Neural crest cell (in vitro differentiated cells): ENCODE data around the gene FIG4. TPM values are rescaled to one million over a fixed set of nuclear protein-coding genes. Genes with fewer than 3 reads are reported as not detected.

Experiments
- DNase-seq: peaks from one replicate; pipeline ENCODE4 v3.0.0; 2021; ENCODE audit warnings: low read depth, mixed read lengths, low spot score
- H3K27ac Mint-ChIP-seq: one replicate; pipeline ENCODE4 v1.8.0; 2021; ENCODE audit warnings: mild to moderate bottlenecking, mixed read lengths; ENCODE audit not compliant: unreplicated experiment
- H3K27me3 Mint-ChIP-seq: 2 replicates; pipeline ENCODE4 v1.8.0; 2021; ENCODE audit warnings: low read depth, mild to moderate bottlenecking, mixed read lengths
- H3K36me3 Mint-ChIP-seq: 2 replicates; pipeline ENCODE4 v1.8.0; 2021; ENCODE audit warnings: low read depth, mild to moderate bottlenecking, mixed read lengths
- H3K4me1 Mint-ChIP-seq: 2 replicates; pipeline ENCODE4 v1.8.0; 2021; ENCODE audit warnings: mixed read lengths
- H3K4me3 Mint-ChIP-seq: one replicate; pipeline ENCODE4 v1.8.0; 2021; ENCODE audit warnings: mild to moderate bottlenecking, mixed read lengths
- H3K9me3 Mint-ChIP-seq: 2 replicates; pipeline ENCODE4 v1.8.0; 2021; ENCODE audit warnings: mixed read lengths
- total RNA-seq: library from RNA; stranded (reverse); gene quantifications from 2 replicates; pipeline ENCODE4 v1.2.1, GENCODE V29; 2021
- TF ChIP-seq, protein P1 (sequence below): fragments of 200-600 bp; sonication (generic); conservative IDR thresholded peaks from 2 replicates; pipeline ENCODE4 v1.5.0; 2021; ENCODE audit warnings: antibody characterized with exemption, mild to moderate bottlenecking

The FIG4 gene
- total RNA-seq, 1 donor from 2014 or later = 12.7 TPM

GRCh38 chr6:109715616-109716015 lies 24.5 kb downstream of the FIG4 start:
- Mint-ChIP-seq H3K27ac (no peak overlapping the region), H3K36me3 (peaks cover 7% of the 10 kb centered on the region), H3K9me3 (peaks cover 1% of the 10 kb centered on the region), H3K4me3 (no peak overlapping the region), H3K27me3 (no peaks in the 10 kb centered on the region), H3K4me1 (peaks cover 4% of the 10 kb centered on the region)
- no peak for DNase-seq
- TF ChIP-seq, protein P1, sequence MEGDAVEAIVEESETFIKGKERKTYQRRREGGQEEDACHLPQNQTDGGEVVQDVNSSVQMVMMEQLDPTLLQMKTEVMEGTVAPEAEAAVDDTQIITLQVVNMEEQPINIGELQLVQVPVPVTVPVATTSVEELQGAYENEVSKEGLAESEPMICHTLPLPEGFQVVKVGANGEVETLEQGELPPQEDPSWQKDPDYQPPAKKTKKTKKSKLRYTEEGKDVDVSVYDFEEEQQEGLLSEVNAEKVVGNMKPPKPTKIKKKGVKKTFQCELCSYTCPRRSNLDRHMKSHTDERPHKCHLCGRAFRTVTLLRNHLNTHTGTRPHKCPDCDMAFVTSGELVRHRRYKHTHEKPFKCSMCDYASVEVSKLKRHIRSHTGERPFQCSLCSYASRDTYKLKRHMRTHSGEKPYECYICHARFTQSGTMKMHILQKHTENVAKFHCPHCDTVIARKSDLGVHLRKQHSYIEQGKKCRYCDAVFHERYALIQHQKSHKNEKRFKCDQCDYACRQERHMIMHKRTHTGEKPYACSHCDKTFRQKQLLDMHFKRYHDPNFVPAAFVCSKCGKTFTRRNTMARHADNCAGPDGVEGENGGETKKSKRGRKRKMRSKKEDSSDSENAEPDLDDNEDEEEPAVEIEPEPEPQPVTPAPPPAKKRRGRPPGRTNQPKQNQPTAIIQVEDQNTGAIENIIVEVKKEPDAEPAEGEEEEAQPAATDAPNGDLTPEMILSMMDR = no peak

DNA sequence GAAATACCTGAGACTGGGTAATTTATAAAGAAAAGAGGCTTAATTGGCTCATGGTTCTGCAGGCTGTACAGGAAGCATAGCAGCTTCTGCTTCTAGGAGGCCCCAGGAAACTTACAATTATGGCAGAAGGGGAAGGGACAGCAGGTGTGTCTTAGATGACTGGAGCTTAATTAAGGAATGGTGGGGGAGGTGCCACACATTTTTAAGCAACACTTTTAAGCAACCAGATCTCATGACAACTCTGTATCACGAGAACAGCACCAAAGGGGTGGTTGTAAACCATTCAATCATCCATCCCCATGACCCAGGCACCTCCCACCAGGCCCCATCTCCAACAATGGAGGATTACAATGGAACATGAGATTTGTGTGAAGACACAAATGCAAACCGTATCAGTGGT lies 26.9 kb downstream of the FIG4 start:
- no peak for DNase-seq
- Mint-ChIP-seq H3K27ac (no peak overlapping the region), H3K4me1 (no peaks in the 10 kb centered on the region), H3K27me3 (no peaks in the 10 kb centered on the region), H3K9me3 (no peaks in the 10 kb centered on the region), H3K36me3 (no peaks in the 10 kb centered on the region), H3K4me3 (no peak overlapping the region)
- TF ChIP-seq, protein P1 = no peak

DNA sequence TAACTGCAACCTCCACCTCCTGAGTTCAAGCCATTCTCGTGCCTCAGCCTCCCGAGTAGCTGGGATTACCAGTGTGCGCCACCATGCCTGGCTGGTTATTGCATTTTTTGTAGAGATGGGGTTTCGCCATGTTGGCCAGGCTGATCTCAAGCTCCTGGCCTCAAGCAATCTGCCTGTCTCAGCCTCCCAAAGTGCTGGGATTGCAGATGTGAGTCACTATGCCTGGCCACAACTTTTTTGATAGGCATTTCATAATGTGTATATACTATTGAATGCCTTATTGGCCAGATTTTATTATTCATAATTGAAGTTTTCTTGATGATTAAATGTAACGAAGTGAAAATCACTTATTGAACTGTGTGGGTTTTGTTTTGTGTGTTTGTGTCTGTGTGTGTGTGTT lies 27.9 kb downstream of the FIG4 start:
- H3K4me3 Mint-ChIP-seq = no peak overlapping the region
- H3K27ac Mint-ChIP-seq = no peak overlapping the region
- no peak for DNase-seq
- TF ChIP-seq, protein P1 = no peak
- H3K9me3 Mint-ChIP-seq = no peaks in the 10 kb centered on the region
- H3K27me3 Mint-ChIP-seq = no peaks in the 10 kb centered on the region
- no peaks in the 10 kb centered on the region for H3K4me1 Mint-ChIP-seq
- H3K36me3 Mint-ChIP-seq = peaks cover 3% of the 10 kb centered on the region

DNA sequence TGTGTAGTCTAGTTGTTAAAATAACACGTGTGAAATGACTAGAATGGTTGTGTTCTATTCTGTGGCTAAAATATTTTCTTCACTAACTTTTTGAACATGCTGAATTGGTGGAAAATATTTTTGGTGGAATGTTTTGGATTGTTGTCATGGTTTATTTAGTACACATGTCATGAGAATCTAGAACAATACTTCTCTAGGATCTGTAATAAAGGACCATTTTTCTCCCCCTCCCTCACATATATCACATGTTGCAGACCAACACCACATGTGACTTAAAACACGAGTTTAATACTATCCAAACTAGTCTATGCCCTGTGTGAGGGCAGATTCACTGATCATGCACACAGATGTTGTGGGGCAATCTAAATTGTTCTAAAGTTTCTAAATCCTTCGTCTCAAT lies 29.2 kb downstream of the FIG4 start:
- no peak for DNase-seq
- Mint-ChIP-seq H3K27ac (no peak overlapping the region), H3K36me3 (peaks cover 11% of the 10 kb centered on the region), H3K27me3 (no peaks in the 10 kb centered on the region), H3K9me3 (no peaks in the 10 kb centered on the region), H3K4me3 (no peak overlapping the region), H3K4me1 (no peaks in the 10 kb centered on the region)
- TF ChIP-seq, protein P1 = no peak

DNA sequence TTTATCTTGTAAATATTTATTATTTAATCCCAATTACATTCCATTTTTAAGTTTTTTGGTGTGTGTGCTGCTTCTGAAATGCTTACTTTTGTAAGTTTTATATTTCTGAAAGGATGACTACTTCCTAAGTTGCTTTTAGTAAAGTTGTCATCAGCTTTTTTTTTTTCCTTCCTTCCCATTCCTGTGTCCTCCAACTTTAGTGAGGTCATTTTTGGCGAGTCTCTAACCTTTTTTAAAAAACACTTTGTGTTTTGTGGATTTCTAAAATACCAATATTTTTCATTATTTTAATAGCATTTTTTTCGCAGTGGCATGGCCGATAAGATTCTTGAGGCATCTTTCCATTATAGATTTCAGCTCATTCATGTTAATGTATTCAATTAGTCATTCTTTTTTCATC lies 30.9 kb downstream of the FIG4 start:
- Mint-ChIP-seq H3K36me3 (peaks cover 16% of the 10 kb centered on the region), H3K27ac (no peak overlapping the region)

More for the DNA sequence above, 30.9 kb downstream of the FIG4 start:
- TF ChIP-seq, protein P1 = no peak
- Mint-ChIP-seq H3K27me3 (no peaks in the 10 kb centered on the region), H3K9me3 (no peaks in the 10 kb centered on the region), H3K4me1 (no peaks in the 10 kb centered on the region), H3K4me3 (no peak overlapping the region)
- no peak for DNase-seq
